Ectodermal cell (in vitro differentiated cells): ENCODE results near the gene NAP1L4.

Experiments
- H3K27ac ChIP-seq: 2 replicates; pipeline ENCODE4 v1.7.0; 2013; ENCODE audit warnings: mild to moderate bottlenecking, low read depth, low read length; ENCODE audit not compliant: insufficient read depth, poor library complexity, severe bottlenecking
- H3K27me3 ChIP-seq: 2 replicates; pipeline ENCODE4 v1.7.0; 2013; ENCODE audit warnings: mild to moderate bottlenecking, low read length; ENCODE audit not compliant: insufficient read depth, control insufficient read depth, poor library complexity, severe bottlenecking
- H3K36me3 ChIP-seq: one replicate; pipeline ENCODE4 v1.7.0; 2013; ENCODE audit warnings: low read length; ENCODE audit not compliant: control insufficient read depth, insufficient read depth
- H3K4me1 ChIP-seq: one replicate; pipeline ENCODE4 v1.7.0; 2013; ENCODE audit warnings: low read length; ENCODE audit not compliant: control insufficient read depth, insufficient read depth
- H3K4me3 ChIP-seq: 2 replicates; pipeline ENCODE4 v1.7.0; 2013; ENCODE audit warnings: low read depth, low read length, control low read depth; ENCODE audit not compliant: insufficient read depth
- H3K9me3 ChIP-seq: 2 replicates; pipeline ENCODE4 v1.7.0; 2013; ENCODE audit warnings: mild to moderate bottlenecking, low read length, moderate library complexity; ENCODE audit not compliant: control insufficient read depth
- WGBS, 2 experiments: methylation state at CpG; one replicate each; pipeline ENCODE4 v1.1.7; 2013; ENCODE audit warnings: missing lambda C conversion rate in 2 of 2; 5-methylcytosine and 5-hydroxymethylcytosine counted together

The NAP1L4 gene

DNA sequence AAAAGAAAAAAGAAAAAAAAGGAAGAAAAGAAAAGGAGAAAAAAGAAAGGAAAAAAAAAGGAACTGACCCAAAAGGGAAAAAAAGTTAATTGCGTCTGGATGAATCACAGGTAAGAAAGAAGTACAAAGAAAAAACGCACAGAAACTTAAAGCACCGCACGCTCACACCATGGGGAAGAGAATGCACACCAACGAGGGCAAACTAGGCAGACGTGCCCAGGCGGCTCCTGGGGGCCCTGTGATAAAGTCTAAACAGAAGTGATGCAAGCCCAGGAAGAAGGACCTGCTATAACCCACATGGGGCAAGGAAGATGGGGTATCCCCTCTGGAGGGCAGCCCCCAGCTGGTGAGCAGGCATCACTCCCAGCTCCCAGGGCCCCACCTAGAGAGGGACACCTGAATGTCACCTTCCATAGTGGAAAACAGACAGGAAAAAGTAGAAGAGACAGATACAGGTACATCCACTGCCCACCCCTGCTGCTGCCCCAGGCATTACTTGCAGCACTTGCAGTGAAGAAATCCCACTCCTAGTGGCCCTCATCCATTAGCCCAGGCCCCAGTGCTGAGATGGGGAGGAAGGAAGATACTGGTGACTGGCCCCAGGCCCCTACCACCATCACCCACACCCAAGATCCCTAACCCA, 28.9 kb downstream of the NAP1L4 start:
- Histone ChIP-seq H3K27me3 (no peaks in the 10 kb centered on the region), H3K27ac (no peak overlapping the region), H3K9me3 (no peaks in the 10 kb centered on the region), H3K36me3 (peaks cover 60% of the 10 kb centered on the region), H3K4me3 (no peak overlapping the region), H3K4me1 (no peaks in the 10 kb centered on the region)
- WGBS, 2 experiments = 93 to 94% methylated on average over 7 of the region's 7 CpGs

DNA sequence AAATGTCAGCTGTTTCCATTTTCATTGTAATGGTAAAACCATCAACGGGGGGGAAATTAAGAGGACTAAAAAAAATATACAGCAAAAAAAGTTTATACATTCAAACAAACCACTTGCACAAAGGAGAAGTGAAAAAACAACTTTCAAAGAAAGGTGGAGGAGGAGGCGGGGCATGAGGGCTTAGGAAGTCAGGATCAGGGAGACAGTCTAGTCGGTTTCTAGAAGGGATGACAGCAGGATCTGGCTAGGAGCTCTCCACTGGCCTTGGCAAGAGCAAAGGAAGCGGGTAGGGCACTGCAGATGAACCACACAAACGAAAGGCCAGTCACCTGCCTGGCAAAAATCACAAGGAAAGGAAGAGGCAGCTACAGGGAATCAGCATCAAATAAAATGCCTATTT, 31.0 kb downstream of the NAP1L4 start:
- Histone ChIP-seq H3K36me3 (peaks cover 48% of the 10 kb centered on the region), H3K9me3 (no peaks in the 10 kb centered on the region), H3K4me1 (no peaks in the 10 kb centered on the region), H3K27me3 (no peaks in the 10 kb centered on the region), H3K27ac (no peak overlapping the region), H3K4me3 (no peak overlapping the region)
- WGBS, 2 experiments = 66 to 74% methylated on average over 4 to 5 of the region's 5 CpGs

DNA sequence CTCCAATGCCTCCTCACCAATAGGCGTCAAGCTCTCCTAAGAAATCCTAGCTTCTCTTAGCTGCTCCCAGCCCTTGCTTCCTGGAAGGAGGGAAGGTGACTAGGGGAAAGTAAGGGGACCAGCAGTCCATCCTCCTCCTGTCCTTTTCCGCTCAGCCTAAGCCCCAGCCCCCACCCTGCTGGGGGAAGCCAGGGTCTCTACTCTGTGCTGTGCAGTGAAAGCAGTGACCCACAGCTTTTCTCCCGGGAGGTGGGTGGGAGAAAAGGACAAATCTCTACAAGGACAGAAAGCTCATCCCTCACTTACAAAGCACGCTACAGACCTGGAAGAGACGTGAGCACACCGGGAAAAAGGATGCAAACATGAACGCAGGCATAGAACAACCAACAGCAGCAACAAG, 32.0 kb downstream of the NAP1L4 start:
- H3K36me3 ChIP-seq = peaks cover 39% of the 10 kb centered on the region
- H3K27me3 ChIP-seq = no peaks in the 10 kb centered on the region
- WGBS, 2 experiments = 89 to 95% methylated on average over 7 of the region's 7 CpGs
- H3K9me3 ChIP-seq = no peaks in the 10 kb centered on the region
- H3K4me3 ChIP-seq = no peak overlapping the region
- H3K27ac ChIP-seq = no peak overlapping the region
- no peaks in the 10 kb centered on the region for H3K4me1 ChIP-seq

DNA sequence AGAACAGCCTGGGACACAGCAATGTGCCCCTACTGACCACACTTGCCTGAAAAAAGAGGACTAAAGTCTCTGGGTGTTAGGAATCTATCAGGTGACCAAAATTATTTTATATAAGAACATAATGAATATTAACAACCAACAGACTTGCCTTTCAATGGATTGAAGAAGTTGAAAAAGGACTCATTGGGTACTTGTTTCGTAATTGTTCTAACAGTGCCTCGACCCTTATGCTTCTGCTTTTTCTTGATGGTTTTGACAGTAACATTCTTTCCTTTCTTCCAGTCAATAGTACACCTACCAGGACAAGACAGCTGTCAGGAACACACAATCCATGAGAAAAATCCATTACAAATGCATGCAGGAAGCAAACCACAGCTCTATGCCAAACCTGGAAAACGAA, 33.9 kb downstream of the NAP1L4 start:
- Histone ChIP-seq H3K27me3 (no peaks in the 10 kb centered on the region), H3K9me3 (no peaks in the 10 kb centered on the region), H3K4me3 (no peak overlapping the region), H3K4me1 (no peaks in the 10 kb centered on the region), H3K27ac (no peak overlapping the region), H3K36me3 (peaks cover 32% of the 10 kb centered on the region)
- WGBS, 2 experiments = 90 to 93% methylated on average over 3 of the region's 3 CpGs

DNA sequence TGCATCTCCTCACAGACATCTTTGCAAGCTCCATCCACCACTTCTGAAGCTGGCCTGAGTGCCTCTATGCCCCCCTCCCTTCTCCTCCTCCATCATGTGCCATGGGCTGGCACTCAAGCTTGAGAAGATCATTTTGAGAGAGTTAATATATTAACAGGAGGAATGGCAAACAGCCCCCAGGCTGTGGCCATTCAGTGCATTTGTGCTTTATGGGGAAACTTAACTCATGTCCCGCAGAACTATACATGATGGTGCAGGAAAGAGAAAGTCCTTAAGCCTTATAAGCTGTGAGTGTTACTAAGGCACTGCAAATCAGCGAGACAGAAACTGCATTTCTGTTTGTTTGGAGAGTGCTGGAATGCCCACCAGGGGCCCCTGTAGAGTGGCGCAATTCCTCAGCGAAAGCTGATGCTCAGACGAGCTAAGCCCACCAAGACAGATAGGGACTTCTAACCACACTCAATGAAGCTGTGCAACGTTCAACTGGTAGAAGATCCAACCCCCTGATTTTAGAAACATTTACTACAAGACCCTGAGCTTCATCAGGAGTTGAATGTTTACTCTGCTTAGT, 36.1 kb downstream of the NAP1L4 start:
- no peaks in the 10 kb centered on the region for H3K27me3 ChIP-seq
- H3K36me3 ChIP-seq = peaks cover 47% of the 10 kb centered on the region
- 84 to 85% methylated on average over 6 of the region's 6 CpGs for WGBS, 2 experiments
- H3K4me3 ChIP-seq = no peak overlapping the region
- H3K4me1 ChIP-seq = no peaks in the 10 kb centered on the region
- H3K27ac ChIP-seq = no peak overlapping the region
- H3K9me3 ChIP-seq = no peaks in the 10 kb centered on the region

DNA sequence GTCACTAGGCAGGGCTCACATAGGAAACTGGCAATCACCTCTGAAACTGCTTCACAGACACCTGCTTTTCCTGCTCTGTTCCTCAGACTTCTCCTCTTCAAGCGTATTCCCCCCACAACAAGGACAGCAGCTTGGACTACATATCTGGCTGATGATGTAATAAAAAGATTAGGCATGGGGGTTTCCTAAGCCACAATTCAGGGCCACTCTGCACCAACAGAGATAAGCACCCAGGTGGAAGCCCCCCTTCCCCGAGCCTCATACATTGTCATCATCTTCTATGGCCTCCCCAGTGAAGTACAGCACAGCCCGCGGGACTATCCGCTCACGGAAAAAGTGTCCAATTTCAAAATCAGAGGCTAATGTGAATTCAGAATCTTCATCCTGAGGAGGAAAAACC, 37.9 kb downstream of the NAP1L4 start:
- H3K27me3 ChIP-seq = no peaks in the 10 kb centered on the region
- WGBS, 2 experiments = 94% methylated on average over 6 of the region's 6 CpGs
- H3K4me1 ChIP-seq = no peaks in the 10 kb centered on the region
- no peak overlapping the region for H3K27ac ChIP-seq
- peaks cover 49% of the 10 kb centered on the region for H3K36me3 ChIP-seq
- H3K9me3 ChIP-seq = no peaks in the 10 kb centered on the region
- H3K4me3 ChIP-seq = no peak overlapping the region

DNA sequence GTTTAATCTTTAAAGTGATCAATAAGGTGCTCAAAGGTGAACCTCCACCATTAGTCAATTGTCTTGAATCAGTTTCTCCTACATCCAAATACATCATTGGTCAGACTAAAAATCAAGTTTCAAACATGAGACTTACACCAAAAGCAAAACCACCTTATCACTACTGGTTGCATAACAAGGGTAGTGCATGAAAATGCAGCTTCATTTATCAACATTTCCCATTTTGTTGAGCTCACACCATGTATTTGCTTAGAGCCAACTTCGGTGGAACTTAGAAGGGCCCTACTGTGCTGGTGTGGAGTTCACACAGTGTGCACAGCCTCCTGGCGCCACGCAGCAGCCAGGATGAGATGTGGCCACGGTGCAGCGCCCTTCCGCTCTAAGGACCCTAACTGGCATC, 39.8 kb downstream of the NAP1L4 start:
- Histone ChIP-seq H3K4me3 (no peak overlapping the region), H3K27ac (no peak overlapping the region), H3K36me3 (peaks cover 33% of the 10 kb centered on the region), H3K9me3 (no peaks in the 10 kb centered on the region), H3K27me3 (no peaks in the 10 kb centered on the region), H3K4me1 (no peaks in the 10 kb centered on the region)
- 63 to 64% methylated on average over 6 of the region's 6 CpGs for WGBS, 2 experiments

DNA sequence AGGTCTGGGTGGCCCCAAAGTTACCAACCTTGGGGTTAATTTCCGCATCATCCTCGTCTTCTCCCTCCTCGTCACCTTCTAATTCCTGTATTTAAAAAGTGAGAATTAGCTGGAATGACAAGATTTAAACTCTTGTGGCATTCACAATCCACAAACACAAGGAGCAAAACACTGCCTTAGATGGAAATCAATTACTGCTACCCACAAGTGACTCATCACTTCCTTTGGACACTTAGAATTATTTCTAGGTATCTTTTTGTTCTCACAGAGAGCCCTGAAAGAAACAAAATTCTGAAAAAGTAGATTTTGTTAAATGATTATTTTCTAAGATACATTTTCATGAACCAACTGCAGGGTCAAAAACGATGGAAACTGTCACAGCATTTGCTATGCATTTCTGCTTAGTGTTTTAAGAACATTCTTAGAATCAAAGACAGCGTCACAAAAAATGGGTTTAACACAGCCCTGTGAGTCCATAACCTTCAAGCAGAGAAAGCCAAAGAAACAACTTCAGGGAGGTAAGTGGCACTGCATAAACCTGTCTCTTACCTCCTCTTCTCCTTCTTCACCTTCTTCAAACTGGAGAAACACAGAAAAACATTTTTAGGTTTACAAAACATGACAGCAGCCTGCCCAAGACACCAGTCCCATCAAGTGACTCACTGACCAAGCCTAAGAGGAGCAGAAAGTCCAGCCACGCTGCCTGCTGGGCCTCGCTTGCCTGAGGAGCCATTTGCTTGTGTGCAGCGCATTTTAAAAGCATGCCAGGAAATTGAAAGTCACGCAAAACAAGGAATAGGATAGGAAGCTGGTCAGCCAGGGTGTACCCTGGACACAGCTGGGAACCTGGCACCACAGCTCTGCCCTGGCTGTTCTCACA, 40.7 kb downstream of the NAP1L4 start:
- Histone ChIP-seq H3K36me3 (peaks cover 33% of the 10 kb centered on the region), H3K4me3 (no peak overlapping the region), H3K9me3 (no peaks in the 10 kb centered on the region), H3K27me3 (no peaks in the 10 kb centered on the region), H3K4me1 (no peaks in the 10 kb centered on the region), H3K27ac (no peak overlapping the region)
- WGBS, 2 experiments = 85% methylated on average over 9 of the region's 9 CpGs

DNA sequence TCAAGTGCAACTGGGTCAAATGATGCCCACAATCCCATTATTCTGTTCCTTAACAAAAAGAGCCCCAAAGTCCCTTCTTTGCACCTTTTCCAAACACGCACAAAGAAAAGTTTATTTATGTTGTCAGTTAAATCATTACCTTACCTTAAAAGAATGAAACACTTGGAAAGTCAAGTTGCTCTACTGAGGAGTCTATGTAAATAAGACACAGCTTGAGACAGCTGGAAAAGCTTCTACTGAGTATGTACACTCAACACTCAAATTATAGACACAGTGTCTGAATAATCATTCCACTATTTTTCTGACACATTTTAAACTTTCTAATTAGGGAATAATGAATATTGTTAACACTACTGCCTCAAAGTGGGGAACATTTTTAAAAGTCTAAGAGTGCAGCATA, 41.3 kb downstream of the NAP1L4 start:
- H3K4me3 ChIP-seq = no peak overlapping the region
- H3K27ac ChIP-seq = no peak overlapping the region
- H3K36me3 ChIP-seq = peaks cover 33% of the 10 kb centered on the region
- 88% methylated on average over 1 of the region's 1 CpG; no CpG with 5 or more reads in 1 of the 2 experiments for WGBS, 2 experiments
- no peaks in the 10 kb centered on the region for H3K27me3 ChIP-seq
- no peaks in the 10 kb centered on the region for H3K9me3 ChIP-seq
- peaks cover under 1% of the 10 kb centered on the region for H3K4me1 ChIP-seq

DNA sequence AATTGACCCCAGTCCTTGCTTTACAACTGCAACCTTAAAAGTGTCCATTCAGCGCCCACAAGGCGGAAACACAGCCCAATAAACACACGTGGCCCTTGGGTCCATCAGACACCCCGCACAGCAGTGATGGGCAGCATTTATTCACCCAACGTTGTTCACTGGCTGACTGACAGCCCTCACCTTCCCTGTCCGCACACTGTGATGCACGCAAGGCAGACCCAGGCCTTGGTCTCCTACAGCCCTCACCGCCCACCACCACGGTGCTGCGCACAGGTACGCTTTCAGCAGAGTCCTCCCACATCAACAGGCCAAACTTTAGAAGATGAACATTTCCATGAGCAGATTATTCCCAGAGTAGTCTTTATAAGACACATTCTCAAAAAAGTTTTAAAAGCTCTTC, 42.2 kb downstream of the NAP1L4 start:
- H3K27me3 ChIP-seq = no peaks in the 10 kb centered on the region
- no peak overlapping the region for H3K4me3 ChIP-seq
- peaks cover 36% of the 10 kb centered on the region for H3K36me3 ChIP-seq
- WGBS, 2 experiments = 93 to 95% methylated on average over 11 of the region's 11 CpGs
- no peaks in the 10 kb centered on the region for H3K9me3 ChIP-seq
- peaks cover 9% of the 10 kb centered on the region for H3K4me1 ChIP-seq
- H3K27ac ChIP-seq = no peak overlapping the region
